ENCODE results near the gene PRKCE. TPM values are rescaled to one million over a fixed set of nuclear protein-coding genes. Genes with fewer than 3 reads are reported as not detected.

PRKCE gene
- total RNA-seq (271 and 290 TPM in 2 replicates), polyA plus RNA-seq (23.6 and 23.7 TPM in 2 replicates), polyA minus RNA-seq (55.4 and 101 TPM in 2 replicates)
- total RNA-seq (2013) = 49.5 TPM

- Mint-ChIP-seq H3K4me1 (peaks cover 50% of the 10 kb centered on the region), H3K27me3 (no peaks in the 10 kb centered on the region), H3K4me3 (peak within 1 kb of the TSS; percentile 96), H3K27ac (peak within 1 kb of the TSS; percentile 97), H3K9me3 (ENCODE audit: insufficient read depth) (no peaks in the 10 kb centered on the region)
- Histone ChIP-seq H3K36me3 (replicated peaks in 1 of 2; ENCODE audit: control extremely low read depth in 1 of 2, control insufficient read depth in 1 of 2, extremely low read depth in 1 of 2, insufficient read depth in 2 of 2, low read length in 1 of 2) (no peaks in the 10 kb centered on the region), H3K9ac (ENCODE audit: low read length) (peak within 1 kb of the TSS; percentile 90), H3K9me3 (ENCODE audit: control extremely low read depth in 1 of 3, control insufficient read depth in 2 of 3, insufficient read depth in 1 of 3, low read length in 2 of 3) (no peaks in the 10 kb centered on the region), H3K4me1 (ENCODE audit: control insufficient read depth in 2 of 2, insufficient read depth in 2 of 2, low read length in 2 of 2) (peaks cover 25 to 43% of the 10 kb centered on the region in 2 donors), H3K27me3 (replicated peaks in 1 of 4; ENCODE audit: control extremely low read depth in 1 of 4, control insufficient read depth in 3 of 4, insufficient read depth in 4 of 4, low read length in 3 of 4) (no peaks in the 10 kb centered on the region), H3K4me2 (replicated peaks; ENCODE audit: low read depth, low read length, poor library complexity, severe bottlenecking) (peak within 1 kb of the TSS; percentile 76), H3K4me3 (ENCODE audit: control extremely low read depth in 1 of 5, extremely low read depth in 1 of 5, insufficient read depth in 1 of 5, low read depth in 2 of 5, low read length in 4 of 5) (peak within 1 kb of the TSS; percentile 81 to 96 (median 91)), H4K20me1 (ENCODE audit: control insufficient read depth, insufficient read depth, low read length, poor library complexity, severe bottlenecking) (peaks cover 35% of the 10 kb centered on the region), H3K27ac (ENCODE audit: low read length in 2 of 2) (peak within 1 kb of the TSS; percentile 84 to 85), H2AFZ (ENCODE audit: insufficient read depth, low read depth, low read length, poor library complexity, severe bottlenecking) (peak within 1 kb of the TSS; percentile 77), H3K79me2 (ENCODE audit: control insufficient read depth, insufficient read depth, low read length) (peaks cover 57% of the 10 kb centered on the region)
- TF ChIP-seq, protein P1, sequence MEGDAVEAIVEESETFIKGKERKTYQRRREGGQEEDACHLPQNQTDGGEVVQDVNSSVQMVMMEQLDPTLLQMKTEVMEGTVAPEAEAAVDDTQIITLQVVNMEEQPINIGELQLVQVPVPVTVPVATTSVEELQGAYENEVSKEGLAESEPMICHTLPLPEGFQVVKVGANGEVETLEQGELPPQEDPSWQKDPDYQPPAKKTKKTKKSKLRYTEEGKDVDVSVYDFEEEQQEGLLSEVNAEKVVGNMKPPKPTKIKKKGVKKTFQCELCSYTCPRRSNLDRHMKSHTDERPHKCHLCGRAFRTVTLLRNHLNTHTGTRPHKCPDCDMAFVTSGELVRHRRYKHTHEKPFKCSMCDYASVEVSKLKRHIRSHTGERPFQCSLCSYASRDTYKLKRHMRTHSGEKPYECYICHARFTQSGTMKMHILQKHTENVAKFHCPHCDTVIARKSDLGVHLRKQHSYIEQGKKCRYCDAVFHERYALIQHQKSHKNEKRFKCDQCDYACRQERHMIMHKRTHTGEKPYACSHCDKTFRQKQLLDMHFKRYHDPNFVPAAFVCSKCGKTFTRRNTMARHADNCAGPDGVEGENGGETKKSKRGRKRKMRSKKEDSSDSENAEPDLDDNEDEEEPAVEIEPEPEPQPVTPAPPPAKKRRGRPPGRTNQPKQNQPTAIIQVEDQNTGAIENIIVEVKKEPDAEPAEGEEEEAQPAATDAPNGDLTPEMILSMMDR (IDR thresholded peaks at IDR 0.05) = no peak
- TF ChIP-seq EZH2 (IDR thresholded peaks at IDR 0.05; ENCODE audit: borderline replicate concordance, insufficient read depth, low read depth, low read length, poor library complexity, severe bottlenecking) = no peak
- intact Hi-C loops (cut with micrococcal nuclease) = loop anchor here (1.0 to 5.0 kb wide), 6 partner anchors 40 to 236 kb away; partner anchors contain the start of gene SRBD1
- ChIA-PET CTCF (interaction anchor here (1.0 to 5.2 kb wide), 7 partner anchors 47 to 999 kb away, joined by 3 to 86 read pairs (median 4); no protein-coding TSS in a partner anchor), POLR2A (interaction anchor here (0.6 to 5.1 kb wide), 7 partner anchors 12 to 1548 kb away, joined by 3 to 89 read pairs (median 5); no protein-coding TSS in a partner anchor)
- ATAC-seq (ENCODE audit: low read depth) (peak; percentile 8), DNase-seq (no peak)
- WGBS (ENCODE audit: insufficient coverage) = under 1% methylated on average over 49 of the region's 66 CpGs
Observed at GRCh38 chr2:45651415-45652089, at the start of gene PRKCE. Gene PRKCE, plus strand, starts transcription at chr2:45651675.

- H3K79me2 ChIP-seq (ENCODE audit: control insufficient read depth, insufficient read depth, low read length) = peaks cover 46% of the 10 kb centered on the region
- H2AFZ ChIP-seq (ENCODE audit: insufficient read depth, low read depth, low read length, poor library complexity, severe bottlenecking) = no peak overlapping the region
- Mint-ChIP-seq H3K27me3 (no peaks in the 10 kb centered on the region), H3K4me3 (no peak overlapping the region), H3K27ac (no peak overlapping the region), H3K9me3 (ENCODE audit: insufficient read depth) (no peaks in the 10 kb centered on the region), H3K4me1 (peaks cover 12% of the 10 kb centered on the region)
- no CpG with 5 or more reads among the region's 2 CpGs for WGBS (ENCODE audit: insufficient coverage)
- no peak for DNase-seq
- no peaks in the 10 kb centered on the region for H3K9me3 ChIP-seq (ENCODE audit: control extremely low read depth in 1 of 3, control insufficient read depth in 2 of 3, insufficient read depth in 1 of 3, low read length in 2 of 3)
- ATAC-seq (ENCODE audit: low read depth) = no peak
- TF ChIP-seq, protein P1 (IDR thresholded peaks at IDR 0.05) = no peak
- TF ChIP-seq EZH2 (IDR thresholded peaks at IDR 0.05; ENCODE audit: borderline replicate concordance, insufficient read depth, low read depth, low read length, poor library complexity, severe bottlenecking) = no peak
- no peak overlapping the region for H3K9ac ChIP-seq (ENCODE audit: low read length)
- CTCF ChIA-PET = no interaction called here
- peaks cover 12 to 52% of the 10 kb centered on the region in 2 experiments for H3K36me3 ChIP-seq (replicated peaks in 1 of 2; ENCODE audit: control extremely low read depth in 1 of 2, control insufficient read depth in 1 of 2, extremely low read depth in 1 of 2, insufficient read depth in 2 of 2, low read length in 1 of 2)
- POLR2A ChIA-PET = no interaction called here
- peaks cover 6% of the 10 kb centered on the region in 2 donors for H3K4me1 ChIP-seq (ENCODE audit: control insufficient read depth in 2 of 2, insufficient read depth in 2 of 2, low read length in 2 of 2)
- no peaks in the 10 kb centered on the region for H3K27me3 ChIP-seq (replicated peaks in 1 of 4; ENCODE audit: control extremely low read depth in 1 of 4, control insufficient read depth in 3 of 4, insufficient read depth in 4 of 4, low read length in 3 of 4)
- H4K20me1 ChIP-seq (ENCODE audit: control insufficient read depth, insufficient read depth, low read length, poor library complexity, severe bottlenecking) = peaks cover 5% of the 10 kb centered on the region
- no peak overlapping the region for H3K27ac ChIP-seq (ENCODE audit: low read length in 2 of 2)
- H3K4me3 ChIP-seq (ENCODE audit: control extremely low read depth in 1 of 5, extremely low read depth in 1 of 5, insufficient read depth in 1 of 5, low read depth in 2 of 5, low read length in 4 of 5) = no peak overlapping the region
- no peak overlapping the region for H3K4me2 ChIP-seq (replicated peaks; ENCODE audit: low read depth, low read length, poor library complexity, severe bottlenecking)
- intact Hi-C loops (cut with micrococcal nuclease) = no loop called here
Observed at GRCh38 chr2:45602624-45603023, 48.9 kb upstream of the PRKCE start.
